SHP77 treated with DMSO at 0.1 percent for 48 hours (cell line): ENCODE data around the gene SFR1.

ENCODE experiments used
- DNase-seq: peaks from one replicate; lab custom pipeline; 2025; lab: John Stamatoyannopoulos, UW

The SFR1 gene

DNA sequence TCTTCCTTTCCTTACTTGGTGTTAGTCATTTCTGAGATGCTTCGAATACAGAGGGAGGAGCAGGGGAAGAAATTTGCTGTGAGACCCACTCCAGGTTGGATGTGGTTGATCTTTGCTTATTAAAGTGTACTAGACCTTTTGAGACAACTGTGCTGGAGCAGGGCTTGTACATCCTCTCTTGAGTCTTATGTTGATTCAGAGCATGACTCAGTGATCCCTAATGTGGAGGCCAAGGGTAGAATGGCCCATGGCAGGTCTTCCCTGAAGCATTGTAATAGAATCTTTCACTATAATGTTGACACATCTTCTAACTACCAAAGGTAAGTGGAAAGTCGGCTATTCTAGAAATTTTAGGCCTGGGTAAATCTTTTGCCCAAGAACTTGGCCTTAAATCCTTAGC lies 17.0 kb upstream of the SFR1 start:
- no peak for DNase-seq

DNA sequence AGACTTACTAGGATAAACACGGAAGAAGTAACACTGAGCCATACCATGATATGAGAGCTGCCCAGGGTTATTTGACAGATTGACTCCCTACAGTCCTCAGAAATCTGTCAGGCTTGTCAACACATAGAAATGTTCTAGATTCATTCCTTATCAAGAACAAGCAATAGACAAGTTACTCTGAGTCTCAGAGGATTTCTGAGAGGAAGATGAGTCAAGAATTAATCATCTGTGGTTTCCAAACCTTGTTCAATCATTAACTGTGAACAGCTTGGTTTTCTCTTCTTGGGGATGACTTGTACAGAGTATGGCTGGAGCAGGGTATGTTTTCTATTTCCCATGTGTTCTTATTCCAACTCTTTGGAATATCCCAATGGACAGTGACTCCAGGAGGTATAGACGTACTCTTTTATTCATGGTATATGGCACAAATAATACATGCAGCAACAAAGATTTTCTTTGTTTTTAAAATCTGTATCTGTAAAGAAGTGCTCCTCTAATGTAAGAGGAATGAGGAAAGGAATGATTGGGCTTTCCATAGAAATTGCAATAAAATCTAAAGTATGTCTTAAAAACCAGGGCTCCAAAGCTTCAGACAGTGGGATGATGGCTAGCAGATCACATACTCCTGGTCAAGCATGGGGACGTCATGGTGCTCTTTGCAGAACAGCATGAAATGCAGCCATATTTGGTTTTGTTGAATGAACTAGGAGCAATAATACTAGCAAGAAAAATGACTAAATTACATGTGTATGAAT lies 11.9 kb upstream of the SFR1 start:
- no peak for DNase-seq

DNA sequence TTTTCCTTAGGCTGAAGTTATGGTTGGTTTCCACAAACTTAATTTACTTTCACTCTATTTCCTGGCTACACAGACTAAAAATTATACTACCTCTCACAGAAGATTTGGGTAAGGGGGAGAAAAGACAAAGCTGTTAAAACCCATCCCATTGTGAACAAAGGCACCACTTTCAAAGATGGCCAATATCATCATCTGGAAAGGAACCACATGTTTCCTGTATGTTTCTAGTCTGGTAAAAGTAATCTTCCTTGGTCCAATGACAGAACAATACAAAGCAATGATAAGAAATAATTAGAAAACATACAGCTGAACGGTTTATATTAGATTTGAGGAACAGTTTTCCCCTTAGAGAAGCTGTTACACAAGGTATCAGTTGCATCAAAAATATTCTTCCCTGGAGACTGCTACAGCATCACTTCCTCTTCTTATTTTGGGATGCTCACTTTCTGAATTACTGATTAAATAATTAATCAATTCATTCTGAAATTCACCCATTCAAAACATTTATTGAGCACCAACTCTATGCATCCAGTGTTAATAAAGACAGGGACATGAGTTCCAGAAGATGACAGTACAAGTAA lies 8.5 kb upstream of the SFR1 start:
- no peak for DNase-seq

DNA sequence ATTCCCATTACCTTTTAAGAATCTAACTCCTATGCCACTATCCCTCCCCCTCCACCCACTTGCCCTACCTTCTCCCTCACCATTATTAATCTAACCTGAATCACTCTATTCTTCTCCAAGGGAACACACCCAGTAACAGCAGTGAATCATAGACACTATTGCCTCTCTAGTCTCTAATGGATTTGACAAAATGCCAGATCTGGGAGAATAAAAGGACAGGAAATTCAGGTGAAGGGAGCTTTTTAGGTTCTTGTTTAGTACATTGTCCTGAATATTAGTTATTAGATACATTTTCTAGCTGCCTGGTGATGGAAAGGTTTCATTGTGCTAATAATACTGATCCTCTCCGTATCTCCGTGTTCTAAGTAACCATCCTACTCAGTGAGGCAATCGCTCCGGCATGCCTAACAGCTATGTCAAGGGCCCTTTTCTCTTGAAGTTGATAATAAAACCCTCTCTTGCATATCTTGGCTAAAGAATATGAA lies 4.1 kb upstream of the SFR1 start:
- no peak for DNase-seq

DNA sequence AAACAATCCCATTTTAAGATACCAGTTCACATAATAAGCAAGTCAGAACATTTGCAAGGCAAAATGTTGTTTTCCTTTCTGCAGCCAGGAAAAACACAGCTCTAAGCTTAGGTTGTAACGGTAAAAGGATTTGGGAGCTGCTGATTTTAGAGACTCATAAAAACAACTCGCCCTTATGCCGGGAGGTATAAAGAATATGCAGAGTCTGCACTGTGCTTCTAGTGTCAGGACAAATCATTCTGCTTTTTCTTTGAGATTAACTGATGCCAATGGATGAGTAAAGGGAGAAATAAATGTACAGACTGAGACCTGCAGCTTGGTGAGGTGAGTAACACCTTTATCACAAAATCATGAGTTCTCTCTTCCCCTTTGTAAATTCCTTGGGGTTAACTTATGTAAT lies 2.0 kb upstream of the SFR1 start:
- DNase-seq = no peak

DNA sequence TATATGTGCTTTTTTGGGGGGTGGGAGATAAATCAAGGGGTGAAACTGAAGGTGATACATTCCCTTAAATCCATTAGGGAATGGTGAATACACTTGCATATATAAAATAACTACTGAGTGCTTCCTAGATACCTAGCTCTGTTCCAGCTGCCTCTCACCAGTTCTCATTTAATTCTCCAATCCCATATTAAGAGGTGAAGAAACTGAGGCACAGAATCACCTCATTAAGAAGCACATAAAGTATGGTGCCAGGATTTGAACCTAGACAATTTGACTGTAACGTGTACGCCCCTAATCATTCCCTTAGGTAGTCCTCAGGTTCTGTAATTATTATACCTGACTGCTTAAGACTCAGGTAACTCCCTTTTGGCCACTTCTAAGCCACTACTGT lies 1.5 kb upstream of the SFR1 start:
- DNase-seq = no peak

DNA sequence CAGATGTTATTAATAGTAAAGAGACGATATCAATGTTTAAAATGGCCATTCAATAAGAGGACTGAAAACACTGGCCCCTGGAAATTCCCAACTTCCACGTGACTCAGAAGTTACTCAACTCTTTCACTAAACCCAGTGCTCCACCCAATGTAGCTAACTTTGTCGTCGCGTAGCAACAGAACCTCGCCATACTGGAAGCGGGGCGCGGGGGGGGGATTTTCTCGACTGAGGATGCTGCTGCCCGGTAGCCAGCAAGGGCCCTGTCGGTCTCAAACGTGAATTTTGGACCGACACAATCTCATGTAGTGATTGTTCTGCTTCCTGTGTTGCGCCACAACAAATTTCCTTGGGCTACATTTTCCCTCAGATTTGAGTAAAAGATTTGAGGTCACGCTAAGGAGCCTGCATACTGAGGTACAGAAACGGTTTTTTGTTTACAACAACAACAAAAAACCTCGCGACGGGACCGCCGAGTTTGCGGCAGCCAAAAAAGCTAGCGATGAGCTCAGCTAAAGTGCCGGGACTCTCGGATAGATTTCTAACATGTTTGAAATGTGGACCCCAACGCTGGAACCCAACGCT lies 977 bp upstream of the SFR1 start:
- peak; percentile 21 for DNase-seq

DNA sequence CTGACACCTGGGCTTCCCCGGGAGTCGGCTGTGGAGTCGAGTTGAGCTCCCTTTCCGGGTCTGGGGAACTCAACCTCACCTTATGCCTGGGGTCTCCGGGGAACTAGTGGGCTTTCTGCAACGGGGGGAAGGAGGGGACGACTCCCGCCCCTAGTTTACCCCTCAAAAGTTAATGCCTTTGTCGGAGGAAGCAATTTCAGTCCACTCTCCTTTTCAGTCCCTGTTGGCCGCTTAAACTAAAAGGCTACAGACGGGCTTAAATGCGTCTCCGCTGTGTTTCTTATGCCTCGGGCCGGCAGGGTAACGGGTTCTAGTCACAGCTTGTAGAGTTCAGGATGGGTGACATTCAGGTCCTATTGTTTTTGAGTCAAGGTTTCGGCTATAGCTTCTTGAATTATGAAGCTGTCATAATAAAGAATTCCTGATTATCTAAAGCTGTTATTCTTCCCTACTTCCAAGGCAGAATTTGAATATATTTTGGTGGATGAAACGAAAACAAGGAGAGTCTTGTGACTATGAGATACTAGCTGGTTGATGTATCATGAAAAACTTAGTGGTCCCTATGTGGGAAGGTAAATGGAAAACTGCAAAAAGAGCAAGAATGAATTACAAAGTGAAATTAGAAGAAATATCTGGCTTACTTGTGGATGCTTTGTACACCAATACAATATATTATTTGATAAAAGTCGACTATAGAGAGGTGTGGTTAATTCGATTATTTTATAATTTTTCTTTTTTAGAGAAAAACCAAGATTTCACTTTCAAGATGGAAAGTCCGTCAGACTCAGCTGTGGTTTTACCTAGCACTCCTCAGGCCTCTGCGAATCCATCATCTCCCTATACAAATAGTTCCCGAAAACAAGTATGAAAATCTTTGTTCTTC lies 495 bp downstream of the SFR1 start:
- no peak for DNase-seq

DNA sequence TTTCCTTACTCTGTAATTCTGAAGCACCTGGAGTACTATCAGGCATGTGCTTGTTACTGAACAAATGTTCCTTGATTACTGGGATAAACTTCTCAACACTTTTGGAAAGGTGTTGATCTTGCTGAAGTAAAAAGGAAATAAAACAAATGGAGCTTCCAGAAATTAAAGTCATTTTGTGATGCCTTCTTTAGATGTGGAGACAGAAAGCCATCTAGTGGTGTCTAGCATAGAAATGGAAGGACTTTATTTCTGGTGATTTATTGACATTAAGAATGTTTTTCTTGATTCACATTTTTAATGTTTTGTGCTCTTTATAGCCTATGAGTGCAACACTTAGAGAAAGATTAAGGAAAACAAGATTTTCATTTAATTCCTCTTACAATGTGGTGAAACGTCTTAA lies 1.4 kb downstream of the SFR1 start:
- no peak for DNase-seq

DNA sequence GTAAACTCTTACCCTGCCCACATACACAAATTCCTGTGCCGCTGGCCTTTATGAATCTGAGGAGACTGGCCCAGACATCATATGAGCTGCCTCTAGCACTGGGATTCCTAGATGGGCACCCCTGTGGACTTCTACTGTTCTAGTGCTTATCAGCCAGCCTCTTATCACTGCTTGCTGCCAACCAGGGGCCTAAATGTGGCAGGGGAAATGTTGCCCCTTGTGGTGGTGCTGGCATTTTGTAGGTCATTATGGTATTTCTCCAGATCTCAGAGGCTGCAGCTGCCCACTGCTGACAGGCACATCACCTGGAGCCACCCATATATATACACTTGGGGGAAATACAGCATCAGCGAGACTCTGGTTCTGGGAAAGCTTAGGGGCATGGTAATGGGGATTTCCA lies 5.4 kb downstream of the SFR1 start:
- no peak for DNase-seq

DNA sequence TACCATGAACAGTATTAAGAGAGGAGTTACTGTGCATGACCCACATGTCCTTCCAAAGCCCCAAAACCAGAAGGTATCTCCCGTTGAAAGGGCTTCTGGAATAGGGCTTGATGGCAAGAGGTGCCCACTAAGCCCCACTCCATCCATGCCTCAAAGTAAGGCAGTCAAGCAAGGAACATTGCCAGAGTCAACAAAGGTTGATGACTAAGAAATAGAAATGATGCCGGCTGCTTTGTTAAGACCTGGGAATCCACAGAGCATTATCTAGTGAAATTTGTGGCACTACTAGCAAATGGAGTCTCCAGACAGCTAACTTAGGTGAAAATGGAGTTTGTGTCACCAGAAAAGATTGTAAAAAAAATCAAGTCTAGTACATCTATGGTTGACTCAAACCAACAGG lies 6.2 kb downstream of the SFR1 start:
- DNase-seq = no peak

DNA sequence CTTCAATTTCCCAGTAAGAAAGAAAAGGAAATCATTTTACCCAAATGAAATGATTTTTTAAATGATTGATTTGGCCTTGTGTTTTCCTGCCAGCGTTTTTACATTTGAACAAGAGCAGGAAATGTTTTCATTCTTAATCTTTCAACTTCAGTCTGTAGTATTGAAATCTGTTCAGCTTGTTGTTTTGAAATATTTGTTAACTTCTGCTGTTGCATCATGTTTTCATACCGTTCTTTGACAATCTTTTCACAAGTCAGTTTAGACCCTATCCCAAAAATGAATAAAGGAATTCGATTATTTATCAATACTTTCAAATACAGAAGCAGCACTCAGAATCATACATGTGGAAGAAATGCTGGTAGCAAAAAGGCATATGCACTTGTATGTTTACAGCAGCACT lies 8.1 kb downstream of the SFR1 start:
- DNase-seq = no peak

DNA sequence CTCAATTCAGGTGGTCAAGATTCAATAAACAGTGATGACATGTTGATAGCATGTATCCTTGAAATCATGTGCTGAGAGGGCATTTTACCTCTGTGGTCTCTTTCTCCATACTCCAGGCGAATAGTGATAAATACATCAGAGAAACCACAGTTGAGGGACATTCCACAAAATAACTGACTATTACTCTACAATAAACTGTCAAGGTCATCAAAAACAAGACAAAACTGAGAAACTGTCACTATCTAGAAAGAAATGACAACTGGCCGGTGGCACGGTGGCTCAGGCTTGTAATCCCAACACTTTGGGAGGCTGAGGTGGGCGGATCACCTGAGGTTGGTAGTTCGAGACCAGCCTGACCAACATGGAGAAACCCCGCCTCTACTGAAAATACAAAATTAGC lies 16.2 kb downstream of the SFR1 start:
- no peak for DNase-seq

DNA sequence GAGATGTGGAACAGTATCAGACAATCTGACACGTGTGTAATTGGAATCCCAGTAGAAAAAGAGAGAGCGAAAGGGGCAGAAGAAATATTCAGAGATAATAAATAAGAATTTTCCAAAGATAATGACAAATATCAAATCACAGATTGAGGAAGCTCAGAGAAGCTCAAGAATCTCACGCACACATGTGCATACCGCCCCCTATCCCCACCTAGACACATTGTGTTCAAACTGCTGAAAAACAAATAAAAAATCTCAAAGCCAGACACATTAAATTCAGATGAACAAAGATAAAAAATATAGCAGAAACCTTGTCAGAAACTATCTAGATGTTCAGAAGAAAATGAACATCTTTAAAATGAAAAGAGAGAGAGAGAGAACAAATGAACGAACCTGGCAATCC lies 17.2 kb downstream of the SFR1 start:
- no peak for DNase-seq

DNA sequence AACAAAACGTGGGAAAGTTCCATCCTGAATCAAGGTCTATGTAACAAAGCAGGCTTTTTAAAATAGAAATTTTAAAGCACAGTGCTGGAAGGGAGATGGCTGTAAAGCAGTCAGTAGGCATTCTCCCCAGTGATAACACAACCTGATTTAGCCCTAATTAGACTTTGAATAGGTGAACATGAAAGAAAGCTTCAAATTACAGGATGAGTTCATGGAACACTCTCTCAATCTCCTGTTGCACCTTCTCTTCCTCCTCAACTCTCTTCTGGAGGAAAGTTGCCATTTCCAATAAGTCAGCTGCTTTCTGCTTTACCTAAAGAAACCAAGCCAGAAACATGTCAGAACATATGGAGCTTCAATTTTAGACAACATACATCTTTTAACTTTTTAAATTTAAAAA lies 20.1 kb downstream of the SFR1 start:
- no peak for DNase-seq

DNA sequence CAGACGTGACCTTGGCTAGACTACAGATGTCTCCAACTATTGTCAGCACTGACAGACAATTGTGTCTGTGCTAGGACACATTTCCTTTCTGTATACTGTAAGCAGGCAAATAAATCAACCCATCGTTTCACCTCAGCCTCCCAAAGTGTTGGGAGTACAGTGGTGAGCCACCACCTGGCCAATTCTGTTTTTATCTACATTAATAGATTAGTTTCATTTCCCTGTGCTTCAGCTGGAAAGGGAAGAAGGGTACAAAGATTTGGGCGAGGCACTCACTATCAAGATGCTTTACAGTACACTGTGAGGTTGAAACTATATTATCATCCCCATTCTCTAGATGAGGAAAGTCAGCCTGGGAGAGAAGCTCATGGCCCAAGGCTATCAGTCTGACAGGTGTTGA lies 21.9 kb downstream of the SFR1 start:
- no peak for DNase-seq

DNA sequence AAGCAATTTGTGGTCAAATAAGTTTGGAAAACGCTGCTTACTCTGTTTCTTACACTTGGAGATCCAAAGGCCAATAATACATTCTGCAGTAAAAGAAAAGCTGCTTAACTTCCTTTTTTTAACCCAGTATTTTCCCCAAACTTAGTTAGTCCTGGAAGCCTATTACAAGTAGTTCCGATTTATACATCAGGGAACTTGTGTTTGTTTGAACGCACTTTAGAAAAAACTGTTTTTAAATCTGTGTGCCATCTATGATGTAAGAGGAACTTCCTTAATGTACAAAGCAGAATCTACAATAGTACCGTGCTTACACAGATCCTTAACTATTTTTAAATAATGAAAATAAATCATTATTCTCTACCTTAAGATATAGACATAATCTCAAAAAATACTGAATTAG lies 23.0 kb downstream of the SFR1 start:
- no peak for DNase-seq

DNA sequence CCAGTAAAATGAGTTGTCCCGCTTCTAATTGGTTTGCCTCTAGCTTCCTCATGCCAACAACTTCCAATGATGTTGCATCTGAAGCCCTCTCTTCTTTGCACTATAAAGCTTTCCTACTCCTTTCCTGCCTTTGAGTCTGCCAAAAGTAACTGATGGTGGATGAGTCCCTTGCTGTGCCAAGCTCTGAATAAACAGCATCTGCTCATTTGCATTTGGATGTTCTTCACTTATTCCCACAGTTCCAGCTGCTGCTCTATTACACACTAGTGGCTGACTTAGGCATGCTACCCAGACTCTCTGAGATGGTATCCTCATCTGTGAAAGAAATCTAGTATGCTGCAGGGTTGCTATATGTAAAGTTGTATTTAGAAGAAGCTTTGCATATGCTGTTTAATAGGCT lies 24.9 kb downstream of the SFR1 start:
- no peak for DNase-seq

DNA sequence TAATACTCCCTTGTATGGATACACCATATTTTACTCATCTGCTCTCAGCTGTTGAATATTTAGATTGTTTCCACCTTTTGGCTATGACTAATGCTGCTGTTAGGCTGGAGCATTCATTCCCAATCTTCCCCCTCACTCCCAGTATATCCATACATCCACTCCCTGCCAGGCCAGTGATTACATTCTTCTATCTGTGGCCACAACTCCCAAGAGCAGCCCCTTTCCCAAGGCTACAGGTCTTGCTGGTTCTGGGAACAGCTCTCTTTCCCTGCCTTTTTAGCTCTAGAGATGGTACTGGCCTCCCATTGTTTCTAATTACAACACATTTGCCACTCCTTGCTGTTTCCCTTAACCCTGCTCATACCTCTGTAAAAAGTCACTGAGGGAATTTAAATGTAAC lies 28.2 kb downstream of the SFR1 start:
- DNase-seq = no peak

DNA sequence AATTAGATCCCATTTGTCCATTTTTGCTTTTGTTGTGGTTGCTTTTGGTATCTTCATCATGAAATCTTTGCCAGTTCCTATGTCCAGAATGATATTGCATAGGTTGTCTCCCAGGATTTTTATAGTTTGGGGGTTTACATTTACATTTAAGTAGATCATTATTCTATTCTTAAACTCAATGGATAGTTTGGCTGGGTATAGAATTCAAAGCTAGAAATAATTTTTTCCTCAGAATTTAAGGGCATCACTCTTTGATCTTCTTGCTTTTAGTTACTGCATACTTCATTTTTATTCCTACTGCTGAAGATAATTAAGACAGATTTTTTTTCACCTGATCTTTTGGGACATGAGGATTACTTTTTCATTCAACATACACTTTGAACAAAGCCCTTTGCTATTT lies 29.8 kb downstream of the SFR1 start:
- DNase-seq = no peak

DNA sequence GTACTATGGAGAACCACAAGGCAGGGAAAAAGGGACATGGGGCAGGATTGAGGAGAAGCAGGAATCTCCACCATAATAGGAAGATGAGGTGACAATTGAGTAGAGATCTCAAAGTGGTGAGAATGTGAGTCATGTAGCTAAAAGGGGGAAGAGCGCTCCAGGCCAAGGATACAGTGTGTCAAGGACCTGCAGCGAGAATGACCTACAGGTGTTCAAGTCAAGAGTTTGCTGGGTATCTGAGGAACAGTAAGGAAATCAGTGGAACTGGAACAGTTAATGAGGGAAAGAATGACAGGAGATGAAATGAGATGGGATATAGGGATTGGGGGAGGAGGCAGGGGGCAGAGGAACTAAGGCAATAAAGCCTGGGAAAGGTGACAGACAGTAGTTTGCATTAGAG lies 33.6 kb downstream of the SFR1 start:
- DNase-seq = no peak

DNA sequence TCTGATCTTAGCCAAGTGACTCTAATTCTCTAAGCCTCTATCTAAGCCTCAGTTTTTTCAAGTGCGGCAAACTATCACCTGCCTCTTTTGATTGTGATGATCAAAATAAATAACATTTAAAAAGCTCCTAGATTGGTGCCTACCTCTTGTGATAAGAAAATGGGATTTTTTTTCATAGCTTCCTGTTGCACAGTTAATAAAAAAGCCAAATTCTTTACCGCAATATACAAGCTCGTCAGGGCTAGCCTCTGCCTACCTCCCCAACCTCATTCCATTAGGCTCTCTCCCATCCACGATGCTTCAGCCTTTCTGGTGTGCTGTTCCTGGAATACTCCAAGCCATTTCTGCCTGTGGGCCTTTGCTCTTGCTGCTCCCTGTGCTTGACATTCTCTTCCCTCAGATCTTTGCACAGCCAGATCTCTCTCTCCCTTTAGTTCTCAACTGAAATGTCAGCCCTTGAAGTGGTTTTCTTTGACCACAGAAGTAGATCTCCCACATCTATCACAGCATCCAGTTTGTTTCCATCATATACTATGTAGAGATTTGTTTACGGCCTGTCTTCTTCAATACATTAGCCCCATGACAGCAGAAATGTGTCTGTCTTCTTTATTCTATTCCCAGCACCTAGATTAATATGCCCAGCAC lies 48.8 kb downstream of the SFR1 start:
- DNase-seq = no peak
